B cell (primary cell): ENCODE data around the gene STK33. TPM values are rescaled to one million over a fixed set of nuclear protein-coding genes. Genes with fewer than 3 reads are reported as not detected.

Experiments
- ATAC-seq: fragments of 200-7000 bp; cut with Tn5 transposase; one replicate; pipeline ENCODE4 v1.10.0; 2021; ENCODE audit warnings: low read depth, mild to moderate bottlenecking, moderate number of reproducible peaks, moderate library complexity
- CTCF ChIA-PET: fragments of 350-600 bp; sonication (Branson Sonifier 250); formaldehyde crosslinking; loops from one replicate; lab custom pipeline; 2021; ENCODE audit warnings: antibody characterized with exemption, inconsistent platforms; lab: Charles Lee
- POLR2A ChIA-PET: fragments of 350-600 bp; sonication (Branson Sonifier 250); formaldehyde crosslinking; loops from one replicate; lab custom pipeline; 2021; ENCODE audit warnings: antibody characterized with exemption; lab: Charles Lee
- DNase-seq: peaks from one replicate; pipeline ENCODE4 v3.0.0; 2013
- H2AFZ ChIP-seq: 2 replicates; pipeline ENCODE4 v1.6.1; 2012; ENCODE audit warnings: mild to moderate bottlenecking, low read depth, low read length; ENCODE audit not compliant: insufficient read depth, poor library complexity, severe bottlenecking
- H3K27ac ChIP-seq, 2 donors: 1 replicate in 1 of 2; 2 replicates in 1 of 2; pipeline ENCODE4 v1.5.1; 2012 to 2013; ENCODE audit warnings: low read length in 2 of 2, mild to moderate bottlenecking in 2 of 2, moderate library complexity in 1 of 2
- H3K27me3 ChIP-seq, 4 experiments: fragments of 200-600 bp in 1 of 4; sonication (generic) in 1 of 4; replicated peaks in 1 of 4; 1 replicate in 2 of 4; 2 replicates in 2 of 4; pipeline versions ENCODE4 v1.6.1 to v1.7.0; 2013 to 2016; ENCODE audit warnings: low read length in 3 of 4, mild to moderate bottlenecking in 2 of 4, mixed read lengths in 1 of 4, moderate library complexity in 1 of 4; ENCODE audit not compliant: insufficient read depth in 4 of 4, control insufficient read depth in 3 of 4; ENCODE audit errors: control extremely low read depth in 1 of 4
- H3K36me3 ChIP-seq, 2 experiments: replicated peaks in 1 of 2; 1 replicate in 1 of 2; 2 replicates in 1 of 2; pipeline versions ENCODE4 v1.6.1 to v1.7.1; 2013; ENCODE audit warnings: low read length in 1 of 2; ENCODE audit not compliant: insufficient read depth in 2 of 2, control insufficient read depth in 1 of 2; ENCODE audit errors: control extremely low read depth in 1 of 2, extremely low read depth in 1 of 2
- H3K4me1 ChIP-seq, 2 donors: fragments of 200-600 bp in 1 of 2; sonication (generic) in 1 of 2; 1 replicate in 1 of 2; 2 replicates in 1 of 2; pipeline versions ENCODE4 v1.5.1 to v1.6.1; 2013 to 2017; ENCODE audit warnings: low read length in 2 of 2; ENCODE audit not compliant: control insufficient read depth in 2 of 2, insufficient read depth in 2 of 2
- H3K4me2 ChIP-seq: replicated peaks from 2 replicates; pipeline ENCODE3; 2012; ENCODE audit warnings: mild to moderate bottlenecking, low read depth, low read length; ENCODE audit not compliant: poor library complexity, severe bottlenecking
- H3K4me3 ChIP-seq, 5 experiments: fragments of 200-600 bp in 1 of 5; sonication (generic) in 1 of 5; 1 replicate in 3 of 5; 2 replicates in 2 of 5; pipeline versions ENCODE4 v1.5.1 to v1.7.0; 2011 to 2016; ENCODE audit warnings: low read length in 4 of 5, mild to moderate bottlenecking in 4 of 5, low read depth in 2 of 5, control low read depth in 1 of 5, moderate library complexity in 1 of 5; ENCODE audit not compliant: insufficient read depth in 1 of 5; ENCODE audit errors: control extremely low read depth in 1 of 5, extremely low read depth in 1 of 5
- H3K79me2 ChIP-seq: fragments of 200-600 bp; sonication (generic); one replicate; pipeline ENCODE4 v1.6.0; 2016; ENCODE audit warnings: low read length; ENCODE audit not compliant: control insufficient read depth, insufficient read depth
- H3K9ac ChIP-seq: fragments of 200-600 bp; sonication (generic); 2 replicates; pipeline ENCODE4 v1.6.1; 2017; ENCODE audit warnings: mild to moderate bottlenecking, low read length, moderate library complexity
- H3K9me3 ChIP-seq, 3 donors: one replicate each; pipeline versions ENCODE4 v1.6.1 to v1.7.1; 2013; ENCODE audit warnings: low read length in 2 of 3; ENCODE audit not compliant: control insufficient read depth in 2 of 3, insufficient read depth in 1 of 3; ENCODE audit errors: control extremely low read depth in 1 of 3
- H4K20me1 ChIP-seq: 2 replicates; pipeline ENCODE4 v1.6.0; 2012; ENCODE audit warnings: mild to moderate bottlenecking, low read length; ENCODE audit not compliant: insufficient read depth, control insufficient read depth, poor library complexity, severe bottlenecking
- H3K27ac Mint-ChIP-seq: one replicate; pipeline ENCODE4 v1.8.0; 2021; ENCODE audit warnings: mixed read lengths
- H3K27me3 Mint-ChIP-seq: one replicate; pipeline ENCODE4 v1.8.0; 2021; ENCODE audit warnings: mixed read lengths
- H3K4me1 Mint-ChIP-seq: one replicate; pipeline ENCODE4 v1.8.0; 2021; ENCODE audit warnings: mixed read lengths
- H3K4me3 Mint-ChIP-seq: one replicate; pipeline ENCODE4 v1.8.0; 2021; ENCODE audit warnings: mixed read lengths
- H3K9me3 Mint-ChIP-seq: one replicate; pipeline ENCODE4 v1.8.0; 2022; ENCODE audit warnings: mixed read lengths; ENCODE audit not compliant: insufficient read depth
- CTCF ChIP-seq: fragments of 200-600 bp; IDR thresholded peaks from one replicate; pipeline ENCODE4 v1.8.0; 2022; ENCODE audit warnings: antibody characterized with exemption, mild to moderate bottlenecking
- EZH2 ChIP-seq: IDR thresholded peaks from 2 replicates; pipeline ENCODE4 v1.6.1; 2012; ENCODE audit warnings: borderline replicate concordance, low read depth, mild to moderate bottlenecking, moderate library complexity, low read length; ENCODE audit not compliant: insufficient read depth, poor library complexity, severe bottlenecking
- WGBS: methylation state at CpG from one replicate; pipeline ENCODE4 v1.1.5; 2013; ENCODE audit warnings: missing lambda C conversion rate; ENCODE audit not compliant: insufficient coverage; 5-methylcytosine and 5-hydroxymethylcytosine counted together
- intact Hi-C: fragments of 100-400 bp; cut with micrococcal nuclease; formaldehyde crosslinking; loops from one replicate; pipeline ENCODE4 v1.10.0; 2022
- polyA plus RNA-seq: library from polyadenylated mRNA; depleted of rRNA; stranded (reverse); fragments of >200 nt; gene quantifications from 2 replicates; pipeline ENCODE4 v1.2.3, GENCODE V29; 2012
- total RNA-seq, 2 donors: library from RNA; stranded (reverse); fragments of 120-200 nt in 1 of 2; gene quantifications; 1 replicate in 1 of 2; 2 replicates in 1 of 2; pipeline versions ENCODE4 v1.2.3 to v1.2.4, GENCODE V29; 2013 to 2022

STK33 gene
- total and polyA plus RNA-seq, 2 donors (not counting 1 experiment from before 2014, with no cell fraction given): 3.1 to 9.3 TPM

- ATAC-seq (no peak), DNase-seq (no peak)
- H2AFZ ChIP-seq: no peak overlapping the region
- no peaks in the 10 kb centered on the region for H4K20me1 ChIP-seq
- intact Hi-C loops: no loop called here
- POLR2A ChIA-PET: no interaction called here
- no peak for TF ChIP-seq EZH2
- no peak for TF ChIP-seq CTCF
- H3K27ac Mint-ChIP-seq: no peak overlapping the region
- H3K27me3 ChIP-seq: peaks cover 0 to 23% (median 9%) of the 10 kb centered on the region in 4 experiments
- no peaks in the 10 kb centered on the region for H3K36me3 ChIP-seq
- WGBS: no CpG with 5 or more reads among the region's 4 CpGs
- no peak overlapping the region for H3K4me2 ChIP-seq
- peaks cover 10 to 12% of the 10 kb centered on the region in 2 donors for H3K4me1 ChIP-seq
- no peak overlapping the region for H3K4me3 Mint-ChIP-seq
- CTCF ChIA-PET: no interaction called here
- H3K27me3 Mint-ChIP-seq: peaks cover 16% of the 10 kb centered on the region
- no peak overlapping the region for H3K9ac ChIP-seq
- no peak overlapping the region for H3K4me3 ChIP-seq
- no peaks in the 10 kb centered on the region for H3K9me3 Mint-ChIP-seq
- no peaks in the 10 kb centered on the region for H3K9me3 ChIP-seq
- no peaks in the 10 kb centered on the region for H3K79me2 ChIP-seq
- peaks cover 5% of the 10 kb centered on the region for H3K4me1 Mint-ChIP-seq
- H3K27ac ChIP-seq: no peak overlapping the region
Measured at GRCh38 chr11:8357505-8357888, 236.5 kb downstream of the STK33 start.

GRCh38 chr11:8356721-8357504, 237.1 kb downstream of the STK33 start:
- POLR2A ChIA-PET: no interaction called here
- no peaks in the 10 kb centered on the region for H3K9me3 Mint-ChIP-seq
- Histone ChIP-seq H4K20me1 (no peaks in the 10 kb centered on the region), H3K4me3 (no peak overlapping the region), H2AFZ (no peak overlapping the region), H3K36me3 (no peaks in the 10 kb centered on the region), H3K27ac (no peak overlapping the region), H3K4me2 (no peak overlapping the region), H3K9ac (no peak overlapping the region), H3K4me1 (peaks cover 10 to 12% of the 10 kb centered on the region in 2 donors), H3K27me3 (peaks cover 0 to 23% (median 9%) of the 10 kb centered on the region in 4 experiments), H3K79me2 (no peaks in the 10 kb centered on the region), H3K9me3 (no peaks in the 10 kb centered on the region)
- 93% methylated on average over 26 of the region's 30 CpGs for WGBS
- peaks cover 16% of the 10 kb centered on the region for H3K27me3 Mint-ChIP-seq
- TF ChIP-seq CTCF (no peak), EZH2 (no peak)
- no peak for DNase-seq
- no peak overlapping the region for H3K27ac Mint-ChIP-seq
- peaks cover 5% of the 10 kb centered on the region for H3K4me1 Mint-ChIP-seq
- no peak overlapping the region for H3K4me3 Mint-ChIP-seq
- ATAC-seq: no peak
- intact Hi-C loops: no loop called here
- CTCF ChIA-PET: interaction anchor here (1.2 kb wide), 1 partner anchor 13 kb away, joined by 3 read pairs; no protein-coding TSS in a partner anchor
